GM21723 (cell line): Measurements from ENCODE around the gene FAM117A.

Experiments used
- ATAC-seq: cut with Tn5 transposase; IDR thresholded peaks from one replicate; pipeline ENCODE4 v1.9.1; 2021; ENCODE audit warnings: mild to moderate bottlenecking, moderate library complexity; ENCODE audit not compliant: unreplicated experiment

The FAM117A gene, protein sequence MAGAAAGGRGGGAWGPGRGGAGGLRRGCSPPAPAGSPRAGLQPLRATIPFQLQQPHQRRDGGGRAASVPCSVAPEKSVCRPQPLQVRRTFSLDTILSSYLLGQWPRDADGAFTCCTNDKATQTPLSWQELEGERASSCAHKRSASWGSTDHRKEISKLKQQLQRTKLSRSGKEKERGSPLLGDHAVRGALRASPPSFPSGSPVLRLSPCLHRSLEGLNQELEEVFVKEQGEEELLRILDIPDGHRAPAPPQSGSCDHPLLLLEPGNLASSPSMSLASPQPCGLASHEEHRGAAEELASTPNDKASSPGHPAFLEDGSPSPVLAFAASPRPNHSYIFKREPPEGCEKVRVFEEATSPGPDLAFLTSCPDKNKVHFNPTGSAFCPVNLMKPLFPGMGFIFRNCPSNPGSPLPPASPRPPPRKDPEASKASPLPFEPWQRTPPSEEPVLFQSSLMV

GRCh38 chr17:49763735-49764558 lies at the start of gene FAM117A:
TSS of gene FAM117A (minus strand) at chr17:49764131. CDS start at chr17:49764087, 44 bp downstream.
- ATAC-seq = peak; percentile 86

GRCh38 chr17:49809056-49809455 lies 45.1 kb upstream of the FAM117A start:
- no peak for ATAC-seq

GRCh38 chr17:49798738-49799137 lies 34.8 kb upstream of the FAM117A start:
- ATAC-seq = no peak

GRCh38 chr17:49798182-49798581 lies 34.3 kb upstream of the FAM117A start:
- ATAC-seq = no peak

- no peak for ATAC-seq
Measured at GRCh38 chr17:49795372-49795771, 31.4 kb upstream of the FAM117A start.

GRCh38 chr17:49793309-49793708 lies 29.4 kb upstream of the FAM117A start:
- no peak for ATAC-seq

DNA sequence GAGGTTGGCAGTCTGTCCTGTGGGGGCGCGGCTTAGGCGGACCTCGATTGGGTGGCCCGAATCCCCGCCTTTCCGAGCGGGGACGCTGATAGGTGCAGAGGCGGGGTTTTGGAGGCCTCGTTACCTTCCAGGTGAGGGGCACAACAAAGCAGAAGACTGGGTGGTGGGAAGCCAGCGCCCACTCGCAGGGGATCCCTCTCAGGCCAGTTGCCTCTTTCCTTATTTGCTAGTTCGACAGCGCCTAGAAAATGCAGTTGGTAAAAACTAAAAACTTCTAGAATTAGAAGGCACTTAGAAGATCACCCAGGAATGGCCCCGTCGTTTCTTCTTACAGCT lies 25.3 kb upstream of the FAM117A start:
- no peak for ATAC-seq

GRCh38 chr17:49788478-49789242 lies 24.7 kb upstream of the FAM117A start, which contains the start of gene KAT7:
TSS of gene KAT7 (plus strand) at chr17:49788681. CDS start at chr17:49788835, 154 bp downstream.
- ATAC-seq = peak; percentile 87

GRCh38 chr17:49787884-49788477 lies 24.1 kb upstream of the FAM117A start:
- no peak for ATAC-seq

DNA sequence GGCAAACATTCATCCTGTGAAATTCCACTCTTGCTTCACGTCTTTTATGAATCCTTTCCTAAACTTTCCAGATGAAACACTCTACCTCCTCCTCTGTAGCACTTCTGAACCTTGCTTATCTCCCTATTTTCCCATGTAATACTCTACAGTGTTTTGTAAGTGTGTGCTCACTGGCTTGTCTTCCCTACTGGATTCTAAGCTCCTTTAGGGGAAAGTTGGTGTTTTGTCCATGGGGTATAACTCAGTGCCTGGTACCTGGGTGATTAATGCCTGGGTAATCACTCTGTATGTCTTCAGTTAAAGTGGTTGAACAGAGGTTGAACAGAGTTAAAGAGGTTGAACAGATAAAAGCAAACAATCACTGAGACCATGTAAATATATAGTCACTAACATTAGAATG lies 20.7 kb upstream of the FAM117A start:
- no peak for ATAC-seq

- no peak for ATAC-seq
Measured at GRCh38 chr17:49783791-49784190, 19.9 kb upstream of the FAM117A start.

DNA sequence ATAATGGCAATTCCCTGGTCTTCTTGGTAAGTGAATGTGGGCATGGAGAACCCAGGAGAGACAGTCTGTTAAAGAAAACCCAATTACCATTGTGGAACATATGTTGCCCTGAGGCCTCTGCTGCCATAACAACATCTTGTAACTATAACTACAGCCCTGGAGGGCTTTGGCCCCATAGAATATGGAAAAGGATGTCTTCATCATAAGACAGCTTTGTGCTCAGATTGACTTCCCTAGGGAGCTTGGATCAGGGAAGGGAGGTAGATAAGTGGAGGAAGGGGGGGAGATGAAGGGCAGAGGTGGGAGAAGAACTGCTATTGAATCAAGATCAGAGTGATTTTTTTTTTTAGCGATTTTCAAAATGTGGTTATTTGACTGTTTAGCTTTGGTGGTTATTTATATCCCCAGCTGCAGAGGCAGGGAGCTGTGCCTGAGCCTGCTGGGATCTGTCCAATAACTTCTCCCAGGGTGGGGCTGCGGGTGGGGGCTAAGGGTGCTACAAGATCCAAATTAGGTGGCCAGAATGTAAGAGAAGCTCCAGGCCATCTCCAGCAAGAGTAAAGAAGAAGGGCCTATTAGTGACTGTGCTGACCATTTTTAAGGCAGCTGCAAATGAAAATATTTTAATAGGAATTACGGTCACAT lies 19.3 kb upstream of the FAM117A start:
- ATAC-seq = no peak

DNA sequence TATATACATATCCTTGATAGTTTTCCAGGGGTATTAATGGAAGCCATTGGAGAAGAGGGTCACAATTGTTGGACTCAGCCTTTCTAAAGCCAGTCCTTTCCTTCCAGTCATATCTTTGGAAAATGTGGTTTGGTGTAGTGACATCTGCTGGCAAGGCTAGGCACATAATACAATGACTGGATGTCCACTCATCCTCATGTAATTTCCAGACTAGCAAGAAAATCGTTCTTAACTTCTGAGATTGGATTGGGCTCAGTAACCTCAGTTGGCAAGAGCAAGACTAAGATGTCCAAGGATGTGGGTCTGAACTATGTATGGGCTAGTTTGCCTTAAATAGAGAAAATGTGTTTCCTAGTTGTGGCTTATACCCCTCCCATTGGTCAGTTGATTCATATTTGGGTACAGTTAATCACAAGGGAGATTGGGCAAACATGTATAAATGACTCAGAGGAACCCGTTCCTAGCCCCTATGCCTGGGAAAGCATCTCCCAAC lies 15.9 kb upstream of the FAM117A start:
- no peak for ATAC-seq

DNA sequence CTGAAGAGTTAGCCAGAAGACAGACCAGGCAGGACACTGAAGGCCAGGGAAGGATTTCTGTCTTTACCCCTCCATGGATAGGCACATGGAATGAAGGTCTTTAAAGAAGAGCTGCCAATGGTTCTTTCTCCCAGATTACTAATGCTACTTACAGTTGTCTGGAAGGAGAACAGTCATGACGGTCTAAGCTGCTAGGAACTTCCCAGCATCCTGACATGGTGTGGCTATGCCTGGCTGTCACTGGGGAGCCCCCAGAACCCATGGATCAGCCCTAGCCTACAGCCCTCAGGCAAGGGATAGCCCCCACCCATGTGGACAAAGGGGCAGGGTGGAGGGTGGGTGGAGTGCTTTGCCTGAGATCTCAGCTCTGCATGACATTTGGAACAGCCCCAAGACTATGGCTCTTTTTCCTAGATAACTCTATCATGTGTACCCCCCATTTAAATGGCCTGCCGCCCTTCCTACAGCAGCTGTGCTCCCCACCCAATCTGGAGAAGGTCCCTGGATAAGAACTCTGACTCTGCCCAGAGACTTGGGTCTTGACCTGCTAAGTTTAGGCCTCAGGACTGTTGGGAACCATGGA lies 15.3 kb upstream of the FAM117A start:
- ATAC-seq = no peak

DNA sequence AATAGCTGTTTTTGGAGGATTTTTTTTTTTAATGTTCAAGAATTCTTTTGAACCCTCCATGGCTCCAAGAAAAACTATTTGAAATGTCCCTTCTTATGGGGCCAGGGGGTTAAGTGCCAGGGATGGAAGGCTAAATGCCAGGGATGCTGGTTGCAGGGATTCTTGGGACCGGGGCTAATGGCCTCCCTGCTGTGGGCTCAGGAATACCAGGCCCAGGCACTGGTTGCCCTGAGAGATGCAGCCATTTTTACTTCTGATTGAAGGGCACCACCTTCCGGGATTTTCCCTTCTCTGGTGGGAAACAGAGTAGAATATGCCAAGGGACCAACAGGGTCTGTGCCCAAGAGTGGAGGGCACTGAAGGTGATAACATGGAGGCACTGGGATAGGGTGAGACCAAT lies 13.6 kb upstream of the FAM117A start:
- ATAC-seq = no peak

DNA sequence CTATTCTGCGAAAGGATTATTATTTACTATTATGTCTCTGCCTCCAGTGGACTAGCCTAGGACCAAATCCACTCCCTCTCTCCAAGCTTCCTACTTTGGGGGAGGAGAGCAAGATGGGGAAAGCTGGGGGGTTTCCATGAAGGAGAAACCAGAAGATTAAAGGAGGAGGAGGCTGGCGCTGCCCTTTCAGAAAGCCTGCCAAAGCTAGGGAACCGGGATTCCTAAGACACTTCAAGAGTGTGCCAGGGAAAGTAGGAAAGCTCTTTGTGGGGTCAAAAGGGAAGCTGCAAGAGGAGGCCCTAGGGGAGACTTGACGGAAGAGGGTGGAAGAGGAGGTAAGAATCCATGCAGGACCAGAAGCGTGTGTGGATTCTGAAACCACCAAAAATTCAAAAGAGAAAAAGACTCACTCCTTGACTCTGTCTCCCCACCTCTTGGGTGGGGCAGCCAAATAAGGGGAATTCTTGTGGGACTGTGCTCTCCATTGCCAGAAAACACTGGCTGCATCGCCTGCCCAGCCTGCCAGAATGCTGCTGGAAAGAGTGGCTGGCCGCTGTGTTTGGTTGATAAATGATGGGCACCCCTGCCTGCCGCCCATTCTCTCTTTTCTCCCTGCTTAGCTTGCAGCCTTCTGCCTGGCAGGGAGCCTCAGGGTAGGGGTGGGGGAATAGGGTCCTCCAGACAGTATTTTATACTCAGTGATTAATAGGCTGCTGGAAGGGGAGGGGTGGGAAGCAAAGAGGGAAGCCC lies 12.8 kb upstream of the FAM117A start:
- no peak for ATAC-seq

DNA sequence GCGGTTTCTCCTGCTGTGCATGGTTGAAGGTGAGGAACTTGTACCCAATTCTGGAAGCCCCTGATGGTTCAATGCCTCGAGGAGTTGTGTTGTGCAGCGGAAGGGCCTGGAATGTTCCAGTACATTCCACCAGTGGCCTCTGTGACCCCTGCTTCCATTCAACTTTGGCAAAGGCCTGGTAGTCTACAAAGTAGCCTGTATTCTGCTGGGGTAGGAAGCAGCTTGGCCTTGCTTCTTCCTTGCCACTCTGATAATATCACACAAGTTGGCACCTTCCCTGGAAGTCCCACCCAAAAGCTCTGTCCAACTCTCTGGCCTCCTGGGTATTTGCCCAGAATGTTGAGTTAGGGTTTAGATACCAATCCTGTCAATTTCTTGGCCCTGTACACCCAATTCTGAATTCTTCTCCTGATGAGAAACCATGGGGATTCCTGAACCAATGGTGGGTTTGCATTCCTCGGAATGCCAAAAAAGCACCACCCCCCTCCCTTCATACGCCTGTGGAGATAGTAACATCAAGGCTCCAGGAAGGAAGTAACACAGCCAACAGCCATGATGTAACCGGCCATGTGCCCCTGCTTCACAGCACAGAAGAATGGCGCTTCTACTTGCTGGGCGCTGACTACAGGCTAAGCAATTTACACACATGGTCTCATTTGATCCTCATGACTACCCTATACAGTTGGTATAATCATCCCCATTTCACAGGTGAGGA lies 11.8 kb upstream of the FAM117A start:
- ATAC-seq = no peak

DNA sequence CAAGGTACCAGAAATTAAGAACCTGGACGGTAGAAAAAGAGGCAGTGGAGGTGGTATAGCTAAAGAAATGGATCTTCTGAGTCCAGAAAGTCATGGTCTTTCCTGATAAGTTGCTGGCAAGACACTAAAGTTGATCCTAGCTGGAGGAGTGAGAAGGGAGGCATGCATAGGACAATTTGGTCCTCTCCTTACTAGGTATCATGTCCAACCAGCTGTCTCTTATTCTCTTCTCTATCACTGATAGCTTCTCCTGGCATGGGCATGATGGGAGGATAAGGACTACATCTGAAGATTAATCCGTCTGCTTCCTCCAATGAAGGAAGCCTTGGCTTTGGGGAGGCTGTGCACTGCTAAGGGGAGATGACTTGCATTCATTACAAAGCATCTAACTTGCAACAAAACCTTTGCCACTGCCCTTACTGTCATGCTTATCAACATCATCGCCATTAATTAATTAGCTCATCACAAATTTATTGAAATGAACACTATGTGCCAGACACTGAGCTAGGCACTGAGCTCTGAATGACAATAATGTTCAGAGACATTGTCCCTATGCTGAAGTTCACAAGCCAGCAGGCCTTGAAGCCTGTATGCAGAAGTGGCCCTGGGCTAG lies 3.1 kb upstream of the FAM117A start:
- ATAC-seq = no peak
